GM12875 (cell line): ENCODE data around the gene WDR13.
A peak's percentile ranks its signal among the peaks of the same experiment; 100 is the strongest.

Experiments
- H3K4me3 ChIP-seq: one replicate; pipeline ENCODE4 v1.5.1; 2011; ENCODE audit warnings: low read depth, low read length, control low read depth
- CTCF ChIP-seq: IDR thresholded peaks from 2 replicates; pipeline ENCODE4 v1.5.1; 2011; ENCODE audit warnings: low read depth, mild to moderate bottlenecking, control low read depth, inconsistent platforms, low read length, moderate library complexity, borderline replicate concordance; ENCODE audit not compliant: insufficient read depth

Gene WDR13

DNA sequence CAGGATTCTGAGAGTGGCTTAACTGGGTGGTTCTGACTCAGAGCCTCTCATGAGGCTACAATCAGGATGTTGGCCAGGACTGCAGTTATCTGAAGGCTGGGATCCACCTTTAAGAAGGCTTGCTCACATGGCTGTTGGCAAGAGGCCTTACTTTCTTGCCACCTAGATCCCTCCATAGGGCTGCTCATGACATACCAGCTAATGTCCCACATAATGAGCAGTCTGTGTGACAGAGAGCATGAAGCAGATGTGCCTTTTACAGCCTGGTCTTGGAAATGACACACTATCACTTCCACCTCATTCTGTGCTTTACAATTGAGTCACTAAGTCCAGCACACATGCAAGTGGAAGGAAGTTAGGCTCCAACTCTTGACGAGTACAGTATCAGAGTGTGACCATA is 27.3 kb upstream of the WDR13 start:
- TF ChIP-seq CTCF: no peak

GRCh38 chrX:48573690-48574269 is 23.5 kb upstream of the WDR13 start:
- peak overlapping the region; percentile 87 for H3K4me3 ChIP-seq
- no peak for TF ChIP-seq CTCF

More for the DNA sequence above, 27.3 kb upstream of the WDR13 start:
- no peak overlapping the region for H3K4me3 ChIP-seq

GRCh38 chrX:48574270-48575266 is 22.7 kb upstream of the WDR13 start, which contains the start of gene RBM3:
Gene RBM3 (plus strand): TSS chrX:48574484. CDS start chrX:48575181, 697 bp downstream.
- H3K4me3 ChIP-seq: peak within 1 kb of the TSS; percentile 87
- peak; percentile 25; the same call in 1 of the 2 replicates for TF ChIP-seq CTCF

DNA sequence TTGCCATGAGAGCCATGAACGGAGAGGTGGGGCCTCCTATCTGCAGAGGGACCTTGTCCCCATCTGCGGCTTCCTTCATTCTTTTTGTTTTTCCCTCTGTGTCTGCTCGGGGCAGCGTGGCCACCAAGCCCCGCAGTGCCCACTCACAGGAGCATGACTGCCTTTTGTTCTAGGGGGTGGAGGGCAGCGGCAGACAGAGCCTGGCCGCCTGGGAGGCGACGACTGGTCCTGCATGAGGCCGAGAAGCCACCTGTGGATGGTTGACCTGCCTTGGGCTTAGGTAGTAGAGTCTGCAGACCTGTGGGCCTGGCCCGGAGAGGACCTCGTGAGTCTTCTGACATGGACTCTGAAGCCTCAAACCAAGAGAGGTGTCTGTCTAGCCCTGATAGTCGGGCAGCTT is 21.6 kb upstream of the WDR13 start:
- no peak for TF ChIP-seq CTCF
- H3K4me3 ChIP-seq: peak overlapping the region; percentile 87

DNA sequence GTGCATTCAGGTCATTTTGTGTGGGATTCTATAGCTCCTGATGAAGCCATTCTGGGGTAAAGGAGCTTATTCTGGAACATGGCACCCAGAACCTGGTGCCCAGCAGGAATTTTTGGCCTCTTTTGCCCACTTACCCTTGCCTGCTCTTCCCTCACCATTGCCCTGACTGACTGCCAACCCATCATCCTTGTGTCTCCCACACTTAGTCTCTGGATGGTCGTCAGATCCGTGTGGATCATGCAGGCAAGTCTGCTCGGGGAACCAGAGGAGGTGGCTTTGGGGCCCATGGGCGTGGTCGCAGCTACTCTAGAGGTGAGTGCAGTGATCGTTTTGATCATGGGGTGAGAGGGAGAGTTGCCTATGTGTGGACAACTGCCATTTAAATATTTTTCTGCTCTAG is 21.2 kb upstream of the WDR13 start:
- peak overlapping the region; percentile 87 for H3K4me3 ChIP-seq
- no peak for TF ChIP-seq CTCF

DNA sequence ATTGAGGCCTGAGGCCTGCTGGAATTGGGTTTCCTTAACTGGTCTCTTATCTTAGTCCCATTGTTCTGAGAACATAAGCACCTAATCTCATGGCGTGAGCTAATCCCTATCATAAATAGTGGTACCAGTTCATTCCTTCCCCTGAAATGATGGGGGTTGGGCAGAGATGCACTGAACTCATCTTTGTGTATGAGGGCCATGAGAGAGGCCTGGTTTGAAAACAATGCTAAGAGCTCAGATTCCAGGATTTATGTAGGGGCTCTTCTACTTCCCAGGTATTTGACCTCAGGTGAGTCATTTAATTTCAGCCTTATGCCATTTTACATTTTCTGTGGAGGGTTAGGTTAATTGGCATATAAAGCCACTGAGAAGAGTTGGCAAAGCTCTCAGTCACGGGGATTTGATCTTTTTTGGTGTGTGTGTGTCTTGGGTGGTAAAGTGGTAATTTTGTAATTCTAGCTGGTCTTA is 18.6 kb upstream of the WDR13 start:
- TF ChIP-seq CTCF: no peak
- no peak overlapping the region for H3K4me3 ChIP-seq
